K562 (cell line): ENCODE measurements around the gene ASB10. TPM values are rescaled to one million over a fixed set of nuclear protein-coding genes. Genes with fewer than 3 reads are reported as not detected.

ENCODE experiments used
- ATAC-seq: fragments of 200-7000 bp; cut with Tn5 transposase; 3 replicates; pipeline ENCODE4 v1.9.1; 2020; ENCODE audit warnings: moderate library complexity
- BruUV-seq: library from RNA; stranded (reverse); fragments of 400-500 nt; replicated peaks from 2 replicates; lab custom pipeline; 2021; lab: Mats Ljungman, UMichigan
- CTCF ChIA-PET: fragments of 300-600 bp; formaldehyde crosslinking; extraction: SDS; loops from one replicate; lab custom pipeline; 2021; ENCODE audit warnings: low intra/inter-chr PET ratio; lab: Yijun Ruan, JAX
- POLR2A ChIA-PET: fragments of 300-600, 350-650 bp; sonication (Branson Sonifier 250); formaldehyde crosslinking; extraction: SDS; loops from one replicate; lab custom pipeline; 2021; ENCODE audit warnings: antibody characterized with exemption, inconsistent platforms; lab: Yijun Ruan, JAX
- DNase-seq, 4 experiments: peaks; one replicate each; pipeline versions ENCODE4 v3.0.0 to v3.0.0-alpha.2; 2011 to 2018; ENCODE audit warnings: low spot score in 3 of 4, mixed read lengths in 3 of 4; ENCODE audit errors: extremely low read depth in 1 of 4
- FAIRE-seq: peaks from 2 replicates; lab custom pipeline; 2011; peaks lifted over from hg19 to GRCh38; lab: Jason Lieb, UNC
- H2AFZ ChIP-seq: 2 replicates; pipeline ENCODE4 v1.6.0; 2011; ENCODE audit warnings: low read depth, low read length, control low read depth, inconsistent platforms
- H3K27ac ChIP-seq: fragments of 200-600 bp; 3 replicates; pipeline ENCODE4 v1.8.0; 2011; ENCODE audit warnings: low read depth, mild to moderate bottlenecking, control low read depth, inconsistent platforms, low read length, moderate library complexity, mixed read lengths; ENCODE audit errors: extremely low read depth
- H3K27me3 ChIP-seq, 2 experiments: fragments of 300-600 bp in 1 of 2; 2 replicates in 1 of 2; 3 replicates in 1 of 2; pipeline versions ENCODE4 v1.6.0 to v1.8.0; 2011; ENCODE audit warnings: inconsistent platforms in 2 of 2, low read length in 2 of 2, mild to moderate bottlenecking in 1 of 2, mixed read lengths in 1 of 2, moderate library complexity in 1 of 2; ENCODE audit not compliant: control insufficient read depth in 2 of 2, insufficient read depth in 2 of 2
- H3K36me3 ChIP-seq: fragments of 300-600 bp; 3 replicates; pipeline ENCODE4 v1.8.0; 2011; ENCODE audit warnings: mild to moderate bottlenecking, low read length, inconsistent platforms; ENCODE audit not compliant: control insufficient read depth, insufficient read depth
- H3K4me1 ChIP-seq, 2 experiments: fragments of 200-600 bp in 1 of 2; replicated peaks in 1 of 2; 2 replicates in 1 of 2; 3 replicates in 1 of 2; pipeline versions ENCODE4 v1.5.1 to v1.8.0; 2011; ENCODE audit warnings: inconsistent platforms in 2 of 2, low read length in 2 of 2, mild to moderate bottlenecking in 1 of 2, mixed read lengths in 1 of 2, moderate library complexity in 1 of 2; ENCODE audit not compliant: control insufficient read depth in 2 of 2, insufficient read depth in 2 of 2
- H3K4me2 ChIP-seq: 2 replicates; pipeline ENCODE4 v1.6.1; 2011; ENCODE audit warnings: low read length, control low read depth, inconsistent platforms, mixed read lengths; ENCODE audit not compliant: insufficient read depth
- H3K4me3 ChIP-seq: fragments of 200-600 bp; sonication (generic), shearing (Covaris generic); 2 replicates; pipeline ENCODE4 v1.5.1; 2016; ENCODE audit warnings: control low read depth, inconsistent platforms
- H3K79me2 ChIP-seq: fragments of 200-600 bp; 3 replicates; pipeline ENCODE4 v1.8.0; 2011; ENCODE audit warnings: low read length, inconsistent platforms; ENCODE audit not compliant: control insufficient read depth, insufficient read depth
- H3K9ac ChIP-seq, 2 experiments: 2 replicates each; pipeline versions ENCODE4 v1.6.0 to v1.6.1; 2011; ENCODE audit warnings: low read depth in 2 of 2, low read length in 2 of 2, control low read depth in 1 of 2, inconsistent platforms in 1 of 2, mild to moderate bottlenecking in 1 of 2, mixed read lengths in 1 of 2; ENCODE audit not compliant: insufficient read depth in 1 of 2
- H3K9me1 ChIP-seq: one replicate; pipeline ENCODE4 v1.6.0; 2011; ENCODE audit warnings: inconsistent platforms, mild to moderate bottlenecking, low read length, moderate library complexity; ENCODE audit not compliant: control insufficient read depth, insufficient read depth
- H3K9me3 ChIP-seq: replicated peaks from 2 replicates; pipeline ENCODE4 v1.5.1; 2011; ENCODE audit warnings: low read depth, low read length, inconsistent platforms; ENCODE audit not compliant: control insufficient read depth, insufficient read depth
- H4K20me1 ChIP-seq: replicated peaks from 2 replicates; pipeline ENCODE4 v1.6.1; 2011; ENCODE audit warnings: low read length, inconsistent platforms, mixed read lengths; ENCODE audit not compliant: control insufficient read depth, insufficient read depth
- DNMT1 ChIP-seq: fragments of 450-650 bp; IDR thresholded peaks from 2 replicates; pipeline ENCODE4 v1.6.1; 2016; ENCODE audit warnings: antibody characterized with exemption, mild to moderate bottlenecking
- GTF2B ChIP-seq: IDR thresholded peaks from 2 replicates; pipeline ENCODE4 v1.6.1; 2011; ENCODE audit not compliant: insufficient read length; ENCODE audit errors: extremely low read depth
- MTA1 ChIP-seq: fragments of 450-650 bp; IDR thresholded peaks from 2 replicates; pipeline ENCODE4 v1.6.1; 2017; ENCODE audit warnings: borderline replicate concordance
- NRF1 ChIP-seq, 2 experiments: fragments of 450-650 bp; IDR thresholded peaks in 1 of 2; conservative IDR thresholded peaks in 1 of 2; 2 replicates each; pipeline ENCODE4 v1.6.1; 2014; ENCODE audit warnings: mild to moderate bottlenecking in 2 of 2
- RAD51 ChIP-seq: fragments of 450-650 bp; IDR thresholded peaks from 2 replicates; pipeline ENCODE4 v1.7.1; 2016; ENCODE audit warnings: low read depth, mild to moderate bottlenecking, borderline replicate concordance
- TCF7 ChIP-seq: sonication (generic); IDR thresholded peaks from 2 replicates; pipeline ENCODE4 v1.6.1; 2016; ENCODE audit warnings: antibody characterized with exemption, borderline replicate concordance
- VEZF1 ChIP-seq: fragments of 200-800 bp; sonication (Bioruptor generic); IDR thresholded peaks from 2 replicates; pipeline ENCODE4 v1.6.1; 2017; ENCODE audit warnings: missing genetic modification characterization, missing compliant biosample characterization
- ZBTB12 ChIP-seq: fragments of 250-450 bp; sonication (Bioruptor Pico); IDR thresholded peaks from 2 replicates; pipeline ENCODE4 v1.4.0; 2020
- ZNF408 ChIP-seq: fragments of 250-450 bp; sonication (Bioruptor Pico); IDR thresholded peaks from 2 replicates; pipeline ENCODE4 v1.4.0; 2020; ENCODE audit warnings: low read depth, mild to moderate bottlenecking, moderate library complexity
- WGBS: fragments of 100-300 bp; shearing (Covaris generic); methylation state at CpG from one replicate; pipeline ENCODE4 v1.1.6; 2016; ENCODE audit warnings: low coverage, mixed read lengths; ENCODE audit not compliant: insufficient coverage; ENCODE audit errors: missing lambda C conversion rate; 5-methylcytosine and 5-hydroxymethylcytosine counted together
- in situ Hi-C: fragments of 300-500 bp; cut with MboI; formaldehyde crosslinking; loops from 4 replicates; pipeline ENCODE4 v1.15.0; 2018; ENCODE audit warnings: inconsistent platforms, mixed read lengths
- intact Hi-C: fragments of 100-400 bp; cut with micrococcal nuclease; formaldehyde crosslinking; loops from 2 replicates; pipeline ENCODE4 v1.14.2; 2022
- polyA plus RNA-seq, 8 experiments: library from polyadenylated mRNA; depleted of rRNA in 4 of 8; stranded (reverse) in 5 of 8; unstranded in 3 of 8; fragments of >200 nt; fragmentation: Nextera tagmentation in 2 of 8; fragmentation: Illumina TruSeq in 1 of 8; extraction: Ambion mirVana in 2 of 8; extraction: Trizol in 1 of 8; gene quantifications; 2 replicates each; pipeline versions ENCODE4 v1.2.1 to v1.2.3, GENCODE V29; 2011 to 2014; ENCODE audit warnings: inconsistent platforms in 1 of 8, missing spikeins in 1 of 8
- total RNA-seq, 7 experiments: library from RNA; depleted of rRNA in 6 of 7; stranded (reverse); fragments of >200 nt in 6 of 7; fragmentation: Illumina TruSeq in 2 of 7; extraction: Trizol in 2 of 7; gene quantifications; 2 replicates each; pipeline versions ENCODE4 v1.2.1 to v1.2.3, GENCODE V29; 2011 to 2021; ENCODE audit warnings: low replicate concordance in 1 of 7
- TF ChIP-seq, protein P1 (sequence below), 2 experiments: fragments of 450-650 bp; formaldehyde crosslinking in 1 of 2; IDR thresholded peaks; 2 replicates each; pipeline versions ENCODE4 v1.4.0 to v1.6.1; 2014 to 2020; ENCODE audit warnings: mild to moderate bottlenecking in 2 of 2, borderline replicate concordance in 1 of 2, low read depth in 1 of 2

ASB10 gene
- total and polyA plus RNA-seq, 9 of the 15 experiments (the other 6 are each of a cell fraction or from before 2014, with no cell fraction given), result not detected

- no peaks in the 10 kb centered on the region for H3K36me3 ChIP-seq
- WGBS, result 6% methylated on average over 10 of the region's 10 CpGs
- no peak overlapping the region for H3K4me3 ChIP-seq
- H3K4me1 ChIP-seq, result peaks cover 0 to 25% of the 10 kb centered on the region in 2 experiments; a peak in 4 of 5 replicates
- H3K9me3 ChIP-seq, result no peaks in the 10 kb centered on the region; the same call in 1 of the 2 replicates
- no peaks in the 10 kb centered on the region for H3K79me2 ChIP-seq
- H3K9me1 ChIP-seq, result no peaks in the 10 kb centered on the region
- POLR2A ChIA-PET, result interaction anchor here (0.6 to 1.9 kb wide), 4 partner anchors 10 to 92 kb away, joined by 3 to 7 read pairs (median 5); no protein-coding TSS in a partner anchor
- CTCF ChIA-PET, result interaction anchor here (0.6 to 3.9 kb wide), 4 partner anchors 45 to 764 kb away, joined by 3 to 23 read pairs (median 8); no protein-coding TSS in a partner anchor
- H3K9ac ChIP-seq, result no peak overlapping the region
- FAIRE-seq (no peak), ATAC-seq (no peak), DNase-seq (no peak)
- in situ Hi-C loops (no loop called here), intact Hi-C loops (loop anchor here (5.0 to 10.0 kb wide), 2 partner anchors 181 to 284 kb away; no protein-coding TSS in a partner anchor)
- no peaks in the 10 kb centered on the region for H4K20me1 ChIP-seq
- H3K4me2 ChIP-seq, result no peak overlapping the region
- H2AFZ ChIP-seq, result no peak overlapping the region
- BruUV-seq, result no TSS peak
- no peak overlapping the region for H3K27ac ChIP-seq
- H3K27me3 ChIP-seq, result peaks cover 40 to 50% of the 10 kb centered on the region in 2 experiments
- TF ChIP-seq MTA1 (0 out of 2 replicates have a peak, but pooled peaks have one; percentile 1), ZBTB12 (CRISPR knock-in tag) (no peak), ZNF408 (peak; percentile 14; the same call in 1 of the 2 replicates), TCF7 (no peak), GTF2B (no peak), NRF1 (conservative IDR thresholded peaks at IDR 0.05 in 1 of 2, IDR thresholded peaks at IDR 0.05 in 1 of 2) (no peak), RAD51 (no peak), DNMT1 (no peak), VEZF1 (no peak)
- TF ChIP-seq, protein P1, sequence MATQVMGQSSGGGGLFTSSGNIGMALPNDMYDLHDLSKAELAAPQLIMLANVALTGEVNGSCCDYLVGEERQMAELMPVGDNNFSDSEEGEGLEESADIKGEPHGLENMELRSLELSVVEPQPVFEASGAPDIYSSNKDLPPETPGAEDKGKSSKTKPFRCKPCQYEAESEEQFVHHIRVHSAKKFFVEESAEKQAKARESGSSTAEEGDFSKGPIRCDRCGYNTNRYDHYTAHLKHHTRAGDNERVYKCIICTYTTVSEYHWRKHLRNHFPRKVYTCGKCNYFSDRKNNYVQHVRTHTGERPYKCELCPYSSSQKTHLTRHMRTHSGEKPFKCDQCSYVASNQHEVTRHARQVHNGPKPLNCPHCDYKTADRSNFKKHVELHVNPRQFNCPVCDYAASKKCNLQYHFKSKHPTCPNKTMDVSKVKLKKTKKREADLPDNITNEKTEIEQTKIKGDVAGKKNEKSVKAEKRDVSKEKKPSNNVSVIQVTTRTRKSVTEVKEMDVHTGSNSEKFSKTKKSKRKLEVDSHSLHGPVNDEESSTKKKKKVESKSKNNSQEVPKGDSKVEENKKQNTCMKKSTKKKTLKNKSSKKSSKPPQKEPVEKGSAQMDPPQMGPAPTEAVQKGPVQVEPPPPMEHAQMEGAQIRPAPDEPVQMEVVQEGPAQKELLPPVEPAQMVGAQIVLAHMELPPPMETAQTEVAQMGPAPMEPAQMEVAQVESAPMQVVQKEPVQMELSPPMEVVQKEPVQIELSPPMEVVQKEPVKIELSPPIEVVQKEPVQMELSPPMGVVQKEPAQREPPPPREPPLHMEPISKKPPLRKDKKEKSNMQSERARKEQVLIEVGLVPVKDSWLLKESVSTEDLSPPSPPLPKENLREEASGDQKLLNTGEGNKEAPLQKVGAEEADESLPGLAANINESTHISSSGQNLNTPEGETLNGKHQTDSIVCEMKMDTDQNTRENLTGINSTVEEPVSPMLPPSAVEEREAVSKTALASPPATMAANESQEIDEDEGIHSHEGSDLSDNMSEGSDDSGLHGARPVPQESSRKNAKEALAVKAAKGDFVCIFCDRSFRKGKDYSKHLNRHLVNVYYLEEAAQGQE (IDR thresholded peaks at IDR 0.05; ENCODE audit: borderline replicate concordance), result no peak
- TF ChIP-seq, protein P1 (CRISPR knock-in tag; IDR thresholded peaks at IDR 0.05; ENCODE audit: low read depth), result no peak
These were observed 18.3 kb downstream of the ASB10 start for GRCh38 chr7:151168787-151169162.
